Vein endothelial cell (primary cell): ENCODE measurements around the gene ABHD17A. TPM values are rescaled to one million over a fixed set of nuclear protein-coding genes. Genes with fewer than 3 reads are reported as not detected.

Experiments
- total RNA-seq: library from RNA; depleted of rRNA; stranded (reverse); fragments of >200 nt; gene quantifications from 2 replicates; pipeline ENCODE4 v1.2.3, GENCODE V29; 2012

ABHD17A gene
- 110 and 136 TPM in 2 replicates for total RNA-seq

GRCh38 chr19:1885398-1886119 is at the start of gene ABHD17A:
Gene ABHD17A (minus strand): TSS chr19:1885496. CDS start chr19:1881566, 3,930 bp downstream.

GRCh38 chr19:1905110-1905862 is 20.0 kb upstream of the ABHD17A start, which contains the start of the genes ADAT3 and SCAMP4:
Gene ADAT3 (plus strand): TSS chr19:1905399. CDS start chr19:1912048, 6,649 bp downstream.
Gene SCAMP4 (plus strand): TSS chr19:1905399. CDS start chr19:1915020, 9,621 bp downstream.

GRCh38 chr19:1863328-1863637 is 22.0 kb downstream of the ABHD17A start, which contains the start of gene KLF16:
Gene KLF16 (minus strand): TSS chr19:1863579. CDS start chr19:1863497, 82 bp downstream.

GRCh38 chr19:1848399-1849131 is 36.7 kb downstream of the ABHD17A start, which contains the start of gene REXO1:
Gene REXO1 (minus strand): TSS chr19:1848483. CDS start chr19:1848358, 125 bp downstream.

Other genes starting within 250 kb of the ABHD17A start
- gene TCF3, start 232.9 kb downstream of the ABHD17A start, total RNA-seq = 161 and 194 TPM in 2 replicates
- not detected in 2 replicates for gene ONECUT3, start 132.0 kb downstream of the ABHD17A start, total RNA-seq
- gene ATP8B3, start 73.2 kb downstream of the ABHD17A start, total RNA-seq = 1.6 and 1.7 TPM in 2 replicates
- 18.0 and 22.5 TPM in 2 replicates for gene REXO1, start 37.0 kb downstream of the ABHD17A start, total RNA-seq
- gene KLF16, start 21.9 kb downstream of the ABHD17A start, total RNA-seq = 11.8 and 17.0 TPM in 2 replicates
- 5.2 and 5.5 TPM in 2 replicates for gene ADAT3, start 19.9 kb upstream of the ABHD17A start, total RNA-seq
- 60.9 and 79.4 TPM in 2 replicates for gene SCAMP4, start 19.9 kb upstream of the ABHD17A start, total RNA-seq
- gene CSNK1G2, start 55.7 kb upstream of the ABHD17A start, total RNA-seq = 95.4 and 103 TPM in 2 replicates
- 52.0 and 91.8 TPM in 2 replicates for gene BTBD2, start 130.2 kb upstream of the ABHD17A start, total RNA-seq
- 82.3 and 126 TPM in 2 replicates for gene MKNK2, start 165.7 kb upstream of the ABHD17A start, total RNA-seq
- gene MOB3A, start 210.8 kb upstream of the ABHD17A start, total RNA-seq = 40.6 and 45.1 TPM in 2 replicates
- 0.96 and 2.0 TPM in 2 replicates for gene IZUMO4, start 211.4 kb upstream of the ABHD17A start, total RNA-seq